D721Med (cell line): ENCODE results near the gene SLC25A44.

Experiments used
- DNase-seq: peaks from one replicate; pipeline ENCODE4 v3.0.0; 2011; ENCODE audit warnings: low spot score; ENCODE audit not compliant: insufficient read length
- FAIRE-seq: peaks from 2 replicates; lab custom pipeline; 2011; peaks lifted over from hg19 to GRCh38; lab: Jason Lieb, UNC
- TF ChIP-seq, protein P1 (sequence below): IDR thresholded peaks from 2 replicates; pipeline ENCODE4 v1.5.1; 2012; ENCODE audit warnings: mild to moderate bottlenecking, control low read depth; ENCODE audit not compliant: insufficient read depth; ENCODE audit errors: missing control alignments

Gene SLC25A44

DNA sequence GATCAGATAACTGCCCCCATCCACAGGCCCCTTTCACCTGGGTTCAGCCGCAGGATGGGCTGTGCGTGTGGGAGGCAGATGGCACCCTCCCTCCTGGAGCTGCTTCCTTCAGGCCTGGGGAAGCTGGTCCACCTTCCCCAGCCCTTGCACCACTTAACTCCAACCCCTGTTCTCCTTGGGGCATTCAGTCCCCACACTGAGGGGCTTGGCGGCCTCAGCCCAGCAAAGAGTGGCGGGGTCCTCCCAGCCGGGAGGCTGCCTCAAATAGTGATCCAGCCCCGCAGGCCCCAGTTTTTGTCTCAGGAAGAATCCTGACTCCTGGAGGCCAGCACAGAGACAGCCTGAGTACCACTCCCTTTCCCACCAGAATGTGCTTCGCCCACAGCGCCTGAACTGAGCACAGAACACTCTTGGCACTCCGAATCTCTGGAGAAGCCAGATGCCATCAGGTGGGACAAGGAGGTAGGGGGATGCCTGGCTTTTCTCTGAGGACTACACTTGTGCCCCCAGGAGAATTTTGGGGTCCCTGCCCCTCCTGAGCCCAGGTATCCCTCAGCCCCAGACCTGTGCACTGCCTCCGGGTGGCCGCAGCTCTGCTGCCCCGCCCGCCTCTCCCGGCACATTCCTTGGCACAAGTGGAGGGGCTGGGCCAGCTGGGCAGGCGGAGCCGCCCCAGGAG lies 53.0 kb downstream of the SLC25A44 start:
- TF ChIP-seq, protein P1, sequence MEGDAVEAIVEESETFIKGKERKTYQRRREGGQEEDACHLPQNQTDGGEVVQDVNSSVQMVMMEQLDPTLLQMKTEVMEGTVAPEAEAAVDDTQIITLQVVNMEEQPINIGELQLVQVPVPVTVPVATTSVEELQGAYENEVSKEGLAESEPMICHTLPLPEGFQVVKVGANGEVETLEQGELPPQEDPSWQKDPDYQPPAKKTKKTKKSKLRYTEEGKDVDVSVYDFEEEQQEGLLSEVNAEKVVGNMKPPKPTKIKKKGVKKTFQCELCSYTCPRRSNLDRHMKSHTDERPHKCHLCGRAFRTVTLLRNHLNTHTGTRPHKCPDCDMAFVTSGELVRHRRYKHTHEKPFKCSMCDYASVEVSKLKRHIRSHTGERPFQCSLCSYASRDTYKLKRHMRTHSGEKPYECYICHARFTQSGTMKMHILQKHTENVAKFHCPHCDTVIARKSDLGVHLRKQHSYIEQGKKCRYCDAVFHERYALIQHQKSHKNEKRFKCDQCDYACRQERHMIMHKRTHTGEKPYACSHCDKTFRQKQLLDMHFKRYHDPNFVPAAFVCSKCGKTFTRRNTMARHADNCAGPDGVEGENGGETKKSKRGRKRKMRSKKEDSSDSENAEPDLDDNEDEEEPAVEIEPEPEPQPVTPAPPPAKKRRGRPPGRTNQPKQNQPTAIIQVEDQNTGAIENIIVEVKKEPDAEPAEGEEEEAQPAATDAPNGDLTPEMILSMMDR: no peak
- DNase-seq (no peak), FAIRE-seq (no peak)

DNA sequence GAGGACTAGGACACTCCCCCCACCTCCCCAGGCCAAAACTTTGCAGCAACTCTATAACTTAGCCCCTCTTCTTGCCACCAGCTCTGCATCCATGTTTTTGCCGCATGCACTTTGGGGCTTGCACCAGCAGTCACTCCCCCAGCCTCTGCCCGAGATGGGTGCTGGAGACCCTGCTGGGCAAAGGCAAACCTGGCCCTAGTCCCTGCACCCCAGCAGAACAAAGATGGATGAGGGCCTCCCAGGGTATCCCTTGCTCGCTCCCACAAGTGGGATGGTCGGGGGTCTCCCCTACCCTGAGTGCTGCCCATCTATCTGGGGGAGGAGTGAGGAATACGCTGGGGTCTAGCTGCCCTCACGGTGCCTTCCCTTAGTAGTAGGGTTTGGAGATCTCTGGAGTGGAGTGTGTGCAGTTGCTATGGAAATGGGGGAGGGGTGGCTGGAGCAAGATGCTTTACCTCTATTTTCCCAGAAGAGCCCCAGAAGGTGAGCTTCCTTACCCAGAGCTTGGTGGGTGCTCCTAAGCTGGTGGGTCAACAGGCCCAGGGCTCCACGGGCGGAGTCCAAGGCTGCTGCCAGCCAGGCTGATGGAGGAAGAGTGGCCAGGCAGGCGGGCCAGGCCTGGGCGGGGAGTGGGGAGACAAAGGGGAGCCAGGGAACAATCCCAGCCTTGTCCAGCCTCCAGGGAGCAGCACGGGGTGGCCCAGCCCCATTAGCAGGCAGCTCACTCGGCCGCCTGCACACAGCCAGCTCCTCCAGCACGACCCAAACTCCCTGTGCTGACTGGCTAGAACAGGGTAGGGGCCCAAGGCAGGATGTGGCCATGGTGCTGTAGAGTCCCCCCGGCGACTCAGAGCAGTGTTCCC lies 53.8 kb downstream of the SLC25A44 start, which contains the start of gene PAQR6:
Gene PAQR6, minus strand, starts transcription at position 597 of the 863 bp plus-strand sequence. CDS start 1,325 bp downstream, outside the sequence.
- TF ChIP-seq, protein P1: no peak
- FAIRE-seq: no peak
- DNase-seq: no peak

- TF ChIP-seq, protein P1: no peak
- DNase-seq: no peak
- FAIRE-seq: no peak
Measured at GRCh38 chr1:156248323-156248683, 54.4 kb downstream of the SLC25A44 start.

GRCh38 chr1:156249593-156249992 lies 55.7 kb downstream of the SLC25A44 start:
- no peak for FAIRE-seq
- DNase-seq: no peak
- TF ChIP-seq, protein P1: no peak

DNA sequence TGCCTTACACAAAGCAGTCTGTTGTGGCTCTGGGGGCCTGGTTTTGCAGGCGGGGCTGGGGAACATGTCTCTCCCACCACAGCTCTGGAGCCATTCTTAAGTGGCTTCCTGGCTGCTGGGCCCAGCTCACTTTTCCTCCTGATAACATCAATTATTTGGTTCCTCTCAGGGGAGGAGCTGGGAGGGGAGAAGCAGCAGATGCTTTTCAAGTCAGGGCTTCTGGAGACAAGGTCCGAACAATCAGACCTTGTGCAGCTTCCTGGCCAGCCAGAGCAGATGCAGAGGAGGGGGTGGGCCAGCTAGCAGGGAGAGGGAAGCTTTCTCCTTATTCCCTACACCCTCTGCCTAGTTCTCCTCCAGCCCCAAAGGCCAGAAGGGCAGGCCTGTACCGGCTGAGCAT lies 57.6 kb downstream of the SLC25A44 start:
- DNase-seq: no peak
- TF ChIP-seq, protein P1: no peak
- FAIRE-seq: no peak

DNA sequence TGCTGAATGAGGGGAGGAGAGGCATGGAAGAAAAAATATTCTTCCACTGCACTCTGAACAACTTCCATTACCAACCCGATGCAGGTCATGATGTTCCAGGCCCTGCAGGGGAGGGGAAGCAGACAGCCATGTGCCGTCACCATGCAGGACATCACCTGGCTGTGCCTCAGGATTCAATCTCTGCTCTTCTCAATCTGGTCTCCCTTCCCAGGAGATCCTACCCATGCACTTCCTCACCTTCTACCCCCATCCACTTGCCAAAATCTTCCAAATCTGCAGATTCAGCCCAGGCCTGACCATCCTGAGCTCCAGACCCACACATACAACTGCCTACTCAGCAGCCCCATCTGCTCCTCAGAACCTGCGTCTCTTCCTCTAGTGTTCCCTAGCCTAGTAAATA lies 59.7 kb downstream of the SLC25A44 start:
- FAIRE-seq (no peak), DNase-seq (no peak)
- TF ChIP-seq, protein P1: no peak

DNA sequence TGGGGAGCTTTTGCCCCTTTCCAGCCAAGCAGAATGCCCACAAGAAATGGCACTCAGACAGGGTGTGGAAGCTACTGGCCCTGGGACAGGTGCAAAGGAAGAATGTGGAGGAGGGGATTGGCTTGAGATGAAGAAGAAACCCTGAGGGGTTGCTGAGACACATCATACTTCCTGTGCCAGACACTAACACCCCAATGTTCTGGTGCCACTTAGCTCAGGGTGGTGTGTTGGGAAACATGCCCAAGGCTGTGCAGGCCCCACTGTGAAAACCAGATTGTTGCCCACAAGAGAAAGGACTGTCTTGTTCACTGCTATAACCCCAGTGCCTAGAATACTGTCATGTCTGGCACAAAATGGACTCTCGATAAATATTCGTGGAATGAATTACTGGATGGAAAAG lies 63.8 kb downstream of the SLC25A44 start:
- DNase-seq: no peak
- TF ChIP-seq, protein P1: no peak

More for the DNA sequence above, 63.8 kb downstream of the SLC25A44 start:
- FAIRE-seq: no peak
